HCT116 (cell line): Measurements from ENCODE around the gene PRR36. TPM values are rescaled to one million over a fixed set of nuclear protein-coding genes. Genes with fewer than 3 reads are reported as not detected.

ENCODE experiments used
- ATAC-seq: fragments of 200-7000 bp; cut with Tn5 transposase; 2 replicates; pipeline ENCODE4 v1.9.1; 2020; ENCODE audit warnings: mild to moderate bottlenecking, moderate library complexity
- BruUV-seq: library from RNA; stranded (reverse); fragments of 400-500 nt; replicated peaks from 2 replicates; lab custom pipeline; 2021; lab: Mats Ljungman, UMichigan
- CTCF ChIA-PET: fragments of 300-600 bp; sonication (Branson Sonifier 250); formaldehyde crosslinking; loops from one replicate; lab custom pipeline; 2021; ENCODE audit warnings: antibody characterized with exemption; lab: Charles Lee
- POLR2A ChIA-PET: fragments of 300-600, 350-600 bp; sonication (Branson Sonifier 250); formaldehyde crosslinking; loops from one replicate; lab custom pipeline; 2021; ENCODE audit warnings: antibody characterized with exemption; lab: Charles Lee
- RAD21 ChIA-PET, 2 experiments: fragments of 300-600 bp; sonication (Branson Sonifier 250); formaldehyde crosslinking; loops; one replicate each; lab custom pipeline; 2023; ENCODE audit warnings: low total read pairs in 2 of 2; ENCODE audit not compliant: uncharacterized antibody in 2 of 2, unreplicated experiment in 2 of 2, low non-redundant PET in 1 of 2; lab: Charles Lee
- DNase-seq: peaks from one replicate; pipeline ENCODE4 v3.0.0-alpha.2; 2010; ENCODE audit warnings: low read depth, low spot score
- H2AFZ ChIP-seq: fragments of 200-600 bp; shearing (Covaris generic), sonication (generic); 2 replicates; pipeline ENCODE4 v1.6.1; 2017; ENCODE audit warnings: low read depth, mixed run types, mixed read lengths, antibody characterized with exemption, low read length; ENCODE audit not compliant: poor library complexity, severe bottlenecking
- H3K27ac ChIP-seq: 2 replicates; pipeline ENCODE4 v1.5.1; 2012; ENCODE audit warnings: low read depth, low read length
- H3K27me3 ChIP-seq: fragments of 200-600 bp; sonication (generic); 2 replicates; pipeline ENCODE4 v1.6.1; 2016; ENCODE audit warnings: mixed run types, low read length, mixed read lengths; ENCODE audit not compliant: insufficient read depth
- H3K36me3 ChIP-seq, 2 experiments: fragments of 200-500 bp in 1 of 2; fragments of 200-600 bp in 1 of 2; sonication (Bioruptor generic) in 1 of 2; sonication (generic) in 1 of 2; 2 replicates each; pipeline versions ENCODE4 v1.5.1 to v1.6.1; 2014 to 2016; ENCODE audit warnings: low read length in 2 of 2, inconsistent platforms in 1 of 2, mixed read lengths in 1 of 2, mixed run types in 1 of 2; ENCODE audit not compliant: insufficient read depth in 2 of 2, control insufficient read depth in 1 of 2
- H3K4me1 ChIP-seq, 2 experiments: fragments of 200-600 bp in 1 of 2; sonication (generic) in 1 of 2; 2 replicates each; pipeline versions ENCODE4 v1.5.1 to v1.6.1; 2012 to 2017; ENCODE audit warnings: low read length in 2 of 2, inconsistent platforms in 1 of 2, mild to moderate bottlenecking in 1 of 2, mixed read lengths in 1 of 2, mixed run types in 1 of 2, moderate library complexity in 1 of 2; ENCODE audit not compliant: insufficient read depth in 2 of 2, control insufficient read depth in 1 of 2
- H3K4me2 ChIP-seq: fragments of 200-600 bp; sonication (generic); 2 replicates; pipeline ENCODE4 v1.6.1; 2017; ENCODE audit warnings: mixed run types, low read length, mixed read lengths
- H3K4me3 ChIP-seq, 2 experiments: fragments of 200-600 bp in 1 of 2; sonication (generic) in 1 of 2; replicated peaks in 1 of 2; 2 replicates each; pipeline ENCODE4 v1.5.1; 2011 to 2016; ENCODE audit warnings: low read length in 2 of 2, control low read depth in 1 of 2, low read depth in 1 of 2, mild to moderate bottlenecking in 1 of 2, mixed read lengths in 1 of 2, mixed run types in 1 of 2
- H3K79me2 ChIP-seq: fragments of 200-600 bp; sonication (generic); 2 replicates; pipeline ENCODE4 v1.6.1; 2017; ENCODE audit warnings: mild to moderate bottlenecking, mixed run types, low read length, moderate library complexity, mixed read lengths; ENCODE audit not compliant: insufficient read depth
- H3K9ac ChIP-seq: fragments of 200-600 bp; sonication (generic); 2 replicates; pipeline ENCODE4 v1.6.1; 2016; ENCODE audit warnings: low read length, mixed read lengths
- H3K9me2 ChIP-seq: fragments of 200-600 bp; sonication (generic), shearing (Covaris generic); 2 replicates; pipeline ENCODE4 v1.6.1; 2017; ENCODE audit warnings: mixed run types, mild to moderate bottlenecking, moderate library complexity; ENCODE audit not compliant: insufficient read depth
- H3K9me3 ChIP-seq, 2 experiments: fragments of 200-500 bp in 1 of 2; fragments of 200-600 bp in 1 of 2; sonication (Bioruptor generic) in 1 of 2; sonication (generic) in 1 of 2; 2 replicates each; pipeline ENCODE4 v1.6.1; 2014 to 2017; ENCODE audit warnings: low read length in 2 of 2, mixed read lengths in 2 of 2, inconsistent platforms in 1 of 2, low read depth in 1 of 2, mild to moderate bottlenecking in 1 of 2, mixed run types in 1 of 2, moderate library complexity in 1 of 2; ENCODE audit not compliant: control insufficient read depth in 1 of 2, insufficient read depth in 1 of 2
- H4K20me1 ChIP-seq: fragments of 200-600 bp; sonication (generic), shearing (Covaris generic); 2 replicates; pipeline ENCODE4 v1.6.1; 2017; ENCODE audit warnings: mixed run types, mild to moderate bottlenecking, moderate library complexity; ENCODE audit not compliant: insufficient read depth
- CEBPB ChIP-seq: IDR thresholded peaks from 2 replicates; pipeline ENCODE4 v1.6.1; 2012; ENCODE audit warnings: low read depth
- EGR1 ChIP-seq: IDR thresholded peaks from 2 replicates; pipeline ENCODE4 v1.6.1; 2012; ENCODE audit warnings: low read depth
- EZH2phosphoT487 ChIP-seq: fragments of 200-600 bp; IDR thresholded peaks from 2 replicates; pipeline ENCODE4 v1.6.1; 2018; ENCODE audit warnings: antibody characterized with exemption, borderline replicate concordance
- RAD21 ChIP-seq: IDR thresholded peaks from 2 replicates; pipeline ENCODE4 v1.6.1; 2012; ENCODE audit warnings: low read depth, mild to moderate bottlenecking
- SRF ChIP-seq: IDR thresholded peaks from 2 replicates; pipeline ENCODE4 v1.6.1; 2012; ENCODE audit warnings: low read depth
- ZFX ChIP-seq: fragments of 450-650 bp; IDR thresholded peaks from 2 replicates; pipeline ENCODE4 v1.6.1; 2017
- intact Hi-C: fragments of 100-400 bp; cut with micrococcal nuclease; formaldehyde crosslinking; loops from 2 replicates; pipeline ENCODE4 v1.10.0; 2022
- total RNA-seq: library from RNA; stranded (reverse); gene quantifications from one replicate; pipeline ENCODE4 v1.2.1, GENCODE V29; 2021; ENCODE audit not compliant: unreplicated experiment
- TF ChIP-seq, protein P1 (sequence below): IDR thresholded peaks from 2 replicates; pipeline ENCODE4 v1.6.1; 2012

PRR36 gene
- total RNA-seq, 1 experiment from 2014 or later = 7.5 TPM

GRCh38 chr19:7830823-7831222, 43.4 kb downstream of the PRR36 start (continued):
- TF ChIP-seq CEBPB (no peak), EGR1 (no peak), SRF (no peak)
- TF ChIP-seq, protein P1, sequence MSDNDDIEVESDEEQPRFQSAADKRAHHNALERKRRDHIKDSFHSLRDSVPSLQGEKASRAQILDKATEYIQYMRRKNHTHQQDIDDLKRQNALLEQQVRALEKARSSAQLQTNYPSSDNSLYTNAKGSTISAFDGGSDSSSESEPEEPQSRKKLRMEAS = no peak

- H3K4me3 ChIP-seq = peak overlapping the region; percentile 61
- no peaks in the 10 kb centered on the region for H3K36me3 ChIP-seq
- ATAC-seq (peak; percentile 5), DNase-seq (no peak)
- no peaks in the 10 kb centered on the region for H3K27me3 ChIP-seq
- H3K4me2 ChIP-seq = peak overlapping the region; percentile 87
- peak overlapping the region; percentile 60 for H3K9ac ChIP-seq
- ChIA-PET RAD21 (no interaction called here), CTCF (interaction anchor here (1.8 to 2.2 kb wide), 2 partner anchors 22 to 262 kb away, joined by 10 to 15 read pairs; no protein-coding TSS in a partner anchor), POLR2A (no interaction called here)
- H2AFZ ChIP-seq = no peak overlapping the region
- no TSS peak for BruUV-seq
- peaks cover 45 to 59% of the 10 kb centered on the region in 2 experiments for H3K4me1 ChIP-seq
- H3K79me2 ChIP-seq = no peaks in the 10 kb centered on the region; the same call in 1 of the 2 replicates
- TF ChIP-seq EZH2phosphoT487 = no peak
- TF ChIP-seq ZFX = 0 out of 2 replicates have a peak, but pooled peaks have one; percentile 26
- no peak for TF ChIP-seq RAD21
- no peak overlapping the region for H3K27ac ChIP-seq
- H3K9me3 ChIP-seq = no peaks in the 10 kb centered on the region
- H4K20me1 ChIP-seq = no peaks in the 10 kb centered on the region
- no peaks in the 10 kb centered on the region for H3K9me2 ChIP-seq
- intact Hi-C loops = no loop called here
These were observed 43.9 kb downstream of the PRR36 start for GRCh38 chr19:7830272-7830771.
